ENCODE results near the gene ERAP2. TPM values are rescaled to one million over a fixed set of nuclear protein-coding genes. Genes with fewer than 3 reads are reported as not detected.

The ERAP2 gene
- total RNA-seq, 1 donor from 2014 or later = 51.3 TPM

DNA sequence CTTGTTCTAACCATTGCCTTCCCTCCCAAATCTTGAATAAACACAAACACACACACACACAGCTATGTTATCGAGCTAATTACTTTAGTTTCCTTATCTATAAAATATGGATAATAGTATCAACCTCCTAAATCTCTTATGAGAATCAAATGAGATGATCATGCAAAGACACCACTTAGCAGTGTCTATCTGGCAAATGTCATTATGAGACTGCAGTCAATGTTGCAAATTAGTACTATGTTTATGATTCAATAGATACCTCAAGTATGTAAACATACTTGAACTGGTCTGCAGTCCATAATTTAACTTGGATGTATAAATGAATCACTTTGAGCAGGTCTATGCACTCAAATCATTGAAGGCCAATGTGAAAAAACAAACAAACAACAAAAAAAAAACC is 22.2 kb upstream of the ERAP2 start:
- Mint-ChIP-seq H3K4me1 (no peaks in the 10 kb centered on the region), H3K36me3 (ENCODE audit: low read depth) (no peaks in the 10 kb centered on the region), H3K27ac (no peak overlapping the region), H3K9me3 (peaks cover 2% of the 10 kb centered on the region), H3K27me3 (peaks cover 16% of the 10 kb centered on the region), H3K4me3 (no peak overlapping the region)
- no peak for DNase-seq
- intact Hi-C loops (cut with micrococcal nuclease) = no loop called here

DNA sequence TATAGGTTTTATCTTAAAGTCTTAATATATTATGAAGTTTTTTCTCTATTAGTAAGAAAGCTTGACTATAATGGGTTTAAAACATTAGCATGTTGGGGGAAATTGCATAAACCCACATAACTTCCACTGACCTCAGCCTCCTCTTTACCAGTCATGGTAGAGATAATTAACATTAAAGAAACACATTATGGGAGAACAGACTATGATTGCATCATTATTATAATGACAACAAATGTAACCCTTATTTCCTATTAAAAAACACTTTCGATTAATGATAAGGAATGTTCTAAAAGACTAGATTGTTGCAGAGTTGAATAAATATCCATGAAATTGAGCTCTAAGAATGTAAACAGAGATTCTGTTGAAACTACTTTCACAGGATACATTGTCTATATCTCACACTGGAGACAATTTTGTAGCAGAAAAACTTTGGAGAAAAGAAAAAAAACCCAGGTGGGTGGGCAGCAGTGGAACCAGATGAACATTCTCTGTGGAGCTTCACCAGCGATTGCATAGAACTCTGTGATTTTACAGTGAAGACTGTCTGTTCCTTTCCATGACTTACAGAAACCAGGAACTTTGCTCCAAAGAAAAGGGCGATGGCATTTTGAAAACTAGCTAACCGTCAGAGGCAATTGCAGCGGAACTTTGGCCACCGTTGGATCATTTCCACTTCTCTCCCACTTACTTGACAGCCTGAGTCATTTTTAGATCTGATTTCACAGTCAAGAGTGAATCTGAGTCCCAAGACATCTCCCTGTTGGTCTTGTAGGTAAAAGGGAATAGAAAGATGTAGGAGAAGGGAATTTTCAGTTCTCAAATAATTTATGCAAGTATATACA is 21.0 kb upstream of the ERAP2 start:
- Mint-ChIP-seq H3K4me3 (no peak overlapping the region), H3K9me3 (no peaks in the 10 kb centered on the region), H3K4me1 (no peaks in the 10 kb centered on the region), H3K27ac (no peak overlapping the region), H3K27me3 (peaks cover 8% of the 10 kb centered on the region), H3K36me3 (ENCODE audit: low read depth) (no peaks in the 10 kb centered on the region)
- intact Hi-C loops (cut with micrococcal nuclease) = no loop called here
- DNase-seq = no peak

DNA sequence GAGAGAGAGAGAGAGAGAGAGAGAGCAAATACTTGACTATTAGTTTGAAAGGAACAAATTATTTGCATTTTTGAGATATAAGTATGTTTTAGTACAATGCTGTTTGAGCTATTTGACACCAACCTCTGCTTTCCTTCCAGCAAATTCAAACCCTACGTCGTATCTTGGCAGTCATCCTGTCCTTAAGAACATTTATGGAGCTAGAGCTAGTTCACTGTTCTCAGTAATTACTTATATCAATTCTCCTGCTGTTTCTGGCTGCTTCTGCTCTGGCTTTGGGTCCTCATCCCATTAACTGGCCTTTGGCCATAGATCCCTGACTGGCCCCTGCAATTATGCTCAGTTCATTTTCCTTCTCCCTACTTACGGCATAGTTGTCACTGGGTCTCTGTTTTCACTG is 19.9 kb upstream of the ERAP2 start:
- intact Hi-C loops (cut with micrococcal nuclease) = no loop called here
- DNase-seq = no peak
- Mint-ChIP-seq H3K27me3 (peaks cover 8% of the 10 kb centered on the region), H3K4me1 (peaks cover 4% of the 10 kb centered on the region), H3K27ac (no peak overlapping the region), H3K4me3 (no peak overlapping the region), H3K36me3 (ENCODE audit: low read depth) (no peaks in the 10 kb centered on the region), H3K9me3 (no peaks in the 10 kb centered on the region)

DNA sequence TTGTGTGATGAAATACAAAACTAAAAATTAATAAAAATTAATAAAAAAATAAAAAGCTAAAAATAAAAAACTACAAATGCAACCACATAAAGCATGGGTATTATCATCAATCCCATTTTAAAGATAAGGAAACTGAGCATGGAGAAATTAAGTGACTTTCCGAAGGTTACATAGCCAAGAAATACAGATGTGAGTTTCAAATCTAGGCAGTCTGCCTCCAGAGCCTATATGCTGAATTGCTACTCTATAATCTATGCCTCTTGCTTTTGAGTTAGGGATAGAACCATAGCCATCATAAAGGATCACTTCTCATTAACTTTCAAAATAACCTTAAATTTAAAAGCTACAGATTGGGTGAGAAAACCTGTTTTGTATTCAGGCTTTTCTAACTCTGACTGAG is 18.8 kb upstream of the ERAP2 start:
- Mint-ChIP-seq H3K36me3 (ENCODE audit: low read depth) (no peaks in the 10 kb centered on the region), H3K27ac (no peak overlapping the region), H3K27me3 (peaks cover 5% of the 10 kb centered on the region), H3K4me1 (peaks cover 4% of the 10 kb centered on the region), H3K4me3 (no peak overlapping the region), H3K9me3 (no peaks in the 10 kb centered on the region)
- no peak for DNase-seq
- intact Hi-C loops (cut with micrococcal nuclease) = no loop called here

DNA sequence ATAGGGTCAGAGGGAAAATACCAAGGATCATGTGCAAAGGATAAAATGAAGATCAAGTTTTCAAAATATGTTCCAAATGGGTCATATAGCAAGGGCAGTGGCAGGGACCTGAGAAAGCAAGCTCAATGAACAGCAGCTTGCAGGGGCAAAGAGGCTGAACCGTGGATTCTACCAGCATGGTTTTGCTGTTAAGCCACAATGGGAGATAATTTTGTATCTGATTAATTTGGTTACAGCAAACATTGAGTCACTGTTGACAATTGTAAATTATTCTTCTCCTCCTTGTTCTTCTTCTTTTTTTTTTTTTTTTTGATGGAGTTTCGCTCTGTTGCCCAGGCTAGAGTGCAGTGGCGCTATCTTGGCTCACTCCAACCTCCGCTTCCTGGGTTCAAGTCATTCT is 18.4 kb upstream of the ERAP2 start:
- no peak for DNase-seq
- no peak overlapping the region for H3K27ac Mint-ChIP-seq
- H3K9me3 Mint-ChIP-seq = no peaks in the 10 kb centered on the region
- peaks cover 5% of the 10 kb centered on the region for H3K27me3 Mint-ChIP-seq
- no peak overlapping the region for H3K4me3 Mint-ChIP-seq
- intact Hi-C loops (cut with micrococcal nuclease) = no loop called here
- peaks cover 4% of the 10 kb centered on the region for H3K4me1 Mint-ChIP-seq
- no peaks in the 10 kb centered on the region for H3K36me3 Mint-ChIP-seq (ENCODE audit: low read depth)

DNA sequence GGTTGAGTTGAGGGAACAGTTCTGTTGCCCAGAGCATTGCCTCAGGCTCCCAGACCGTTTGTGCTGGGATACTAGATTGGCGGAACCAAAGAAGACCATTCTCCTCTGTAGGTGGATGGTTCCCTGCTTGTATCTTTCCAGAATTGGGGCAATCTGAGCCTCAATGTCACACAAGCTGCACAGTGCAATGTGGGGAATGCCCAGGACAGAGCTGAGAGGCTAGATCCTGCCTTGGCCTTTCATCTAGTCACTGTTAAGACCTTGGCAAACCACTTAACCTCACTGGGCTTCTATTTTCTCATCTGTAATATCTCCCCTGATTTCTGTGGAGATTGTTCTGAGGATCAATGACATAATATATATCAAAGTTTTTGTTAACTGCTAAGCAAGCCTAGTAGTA is 16.9 kb upstream of the ERAP2 start:
- H3K27ac Mint-ChIP-seq = no peak overlapping the region
- DNase-seq = no peak
- H3K27me3 Mint-ChIP-seq = peaks cover 2% of the 10 kb centered on the region
- no peaks in the 10 kb centered on the region for H3K9me3 Mint-ChIP-seq
- H3K4me1 Mint-ChIP-seq = peaks cover 16% of the 10 kb centered on the region
- intact Hi-C loops (cut with micrococcal nuclease) = no loop called here
- H3K36me3 Mint-ChIP-seq (ENCODE audit: low read depth) = no peaks in the 10 kb centered on the region
- no peak overlapping the region for H3K4me3 Mint-ChIP-seq

DNA sequence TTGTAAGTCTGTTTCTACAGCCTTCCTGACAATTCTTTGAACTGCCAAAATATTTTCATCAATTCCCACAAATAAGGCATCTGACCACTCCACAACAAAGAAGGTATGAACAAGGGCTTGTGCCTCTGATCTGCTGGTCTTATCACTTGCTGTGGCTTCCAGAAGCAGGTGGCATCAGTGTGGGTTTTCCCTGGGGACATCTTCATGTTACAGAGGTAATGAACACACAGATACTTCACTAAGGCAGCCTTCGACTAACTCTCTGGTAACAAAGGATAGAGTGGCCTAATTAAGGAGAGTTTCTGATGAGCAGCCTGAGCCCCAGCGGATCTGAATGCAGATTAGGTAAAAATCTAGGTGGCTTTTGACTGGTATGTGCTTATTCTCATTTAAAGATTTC is 15.2 kb upstream of the ERAP2 start:
- Mint-ChIP-seq H3K9me3 (no peaks in the 10 kb centered on the region), H3K27me3 (no peaks in the 10 kb centered on the region), H3K4me3 (no peak overlapping the region), H3K36me3 (ENCODE audit: low read depth) (no peaks in the 10 kb centered on the region), H3K27ac (no peak overlapping the region), H3K4me1 (peaks cover 18% of the 10 kb centered on the region)
- DNase-seq = no peak
- intact Hi-C loops (cut with micrococcal nuclease) = no loop called here

DNA sequence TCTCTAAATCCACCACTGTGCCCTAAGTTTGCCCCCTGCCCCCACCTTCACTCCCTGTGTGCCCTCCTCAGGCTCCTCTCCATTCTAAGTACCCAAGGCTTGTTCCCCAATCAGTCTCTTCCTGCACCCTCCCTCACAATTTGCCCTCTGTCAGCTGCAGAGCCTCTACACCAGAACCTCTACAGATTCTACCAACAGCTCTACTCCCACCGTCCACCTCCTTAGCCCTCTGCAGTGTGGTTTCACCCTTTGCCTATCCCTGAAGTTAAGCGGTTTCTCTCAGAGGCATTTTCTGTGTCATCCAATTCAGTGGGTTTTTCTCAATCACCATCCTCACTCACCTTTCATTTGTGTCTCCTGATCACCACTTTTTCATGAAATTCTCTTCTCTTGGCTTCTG is 13.2 kb upstream of the ERAP2 start:
- Mint-ChIP-seq H3K36me3 (ENCODE audit: low read depth) (no peaks in the 10 kb centered on the region), H3K27ac (peak overlapping the region; percentile 64), H3K4me3 (no peak overlapping the region), H3K27me3 (no peaks in the 10 kb centered on the region), H3K4me1 (peaks cover 18% of the 10 kb centered on the region), H3K9me3 (no peaks in the 10 kb centered on the region)
- DNase-seq = no peak
- intact Hi-C loops (cut with micrococcal nuclease) = no loop called here

DNA sequence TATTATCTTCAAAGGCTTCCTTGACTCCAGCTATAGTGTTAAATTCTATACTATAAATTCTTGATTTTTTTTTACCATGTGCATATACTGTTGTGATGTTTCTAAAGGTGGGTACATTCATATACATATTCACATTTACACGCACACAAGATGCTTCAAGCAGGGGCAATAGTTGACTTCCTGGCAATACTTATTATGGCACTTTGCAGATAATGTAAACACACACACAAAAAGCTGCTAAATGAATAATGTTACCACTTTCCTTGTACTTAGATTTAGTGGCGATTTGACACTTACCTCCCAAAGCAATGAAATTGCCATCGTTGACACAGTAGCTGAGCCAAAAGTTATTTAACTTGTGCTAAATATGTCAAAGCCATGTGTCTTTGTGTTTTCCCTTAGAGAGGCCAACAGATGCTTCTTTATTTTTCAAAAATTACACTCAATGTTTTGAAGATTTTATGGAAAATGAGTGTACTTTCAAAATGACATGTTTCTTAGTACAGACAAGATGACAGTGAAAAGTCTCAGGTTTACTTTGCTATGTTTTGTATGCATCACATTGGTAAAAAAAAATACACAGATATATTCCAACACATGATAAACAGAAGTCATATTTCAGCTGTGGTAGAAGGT is 12.2 kb upstream of the ERAP2 start:
- Mint-ChIP-seq H3K36me3 (ENCODE audit: low read depth) (no peaks in the 10 kb centered on the region), H3K9me3 (no peaks in the 10 kb centered on the region), H3K4me1 (peaks cover 22% of the 10 kb centered on the region), H3K27me3 (no peaks in the 10 kb centered on the region), H3K27ac (no peak overlapping the region), H3K4me3 (no peak overlapping the region)
- DNase-seq = no peak
- intact Hi-C loops (cut with micrococcal nuclease) = no loop called here

DNA sequence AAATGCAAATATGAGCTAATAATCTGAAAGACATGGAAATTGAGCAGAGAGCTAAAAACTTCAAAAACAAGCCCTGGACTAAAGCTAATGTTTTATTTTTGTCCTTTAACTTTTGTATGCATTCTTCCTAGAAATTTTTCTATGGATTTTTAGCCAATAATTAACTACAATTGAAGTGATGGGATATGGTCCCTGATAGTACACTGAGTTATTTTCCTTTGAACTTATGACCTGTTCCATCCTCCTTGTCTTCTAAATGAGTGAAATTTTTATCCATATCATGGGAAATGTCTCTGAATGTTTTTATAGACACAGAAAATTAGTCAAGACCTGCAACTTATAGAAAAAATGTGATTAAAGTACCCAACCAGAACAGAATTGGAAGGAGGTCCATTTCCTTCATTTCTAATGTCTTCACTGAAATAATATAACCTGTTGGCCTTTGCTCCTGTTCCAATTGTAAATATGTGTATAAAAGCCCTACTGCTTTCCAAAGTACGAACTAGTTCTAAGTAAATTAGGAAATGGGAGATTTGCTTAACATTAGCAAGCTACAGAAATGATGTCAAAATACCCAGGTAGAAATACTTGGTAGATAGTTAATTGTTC is 11.3 kb upstream of the ERAP2 start:
- intact Hi-C loops (cut with micrococcal nuclease) = loop anchor here (5.0 kb wide), 3 partner anchors 132 to 277 kb away; partner anchors contain the start of gene LIX1
- H3K27ac Mint-ChIP-seq = no peak overlapping the region
- H3K9me3 Mint-ChIP-seq = no peaks in the 10 kb centered on the region
- no peak for DNase-seq
- H3K27me3 Mint-ChIP-seq = no peaks in the 10 kb centered on the region
- H3K36me3 Mint-ChIP-seq (ENCODE audit: low read depth) = no peaks in the 10 kb centered on the region
- H3K4me3 Mint-ChIP-seq = no peak overlapping the region
- H3K4me1 Mint-ChIP-seq = peaks cover 32% of the 10 kb centered on the region

DNA sequence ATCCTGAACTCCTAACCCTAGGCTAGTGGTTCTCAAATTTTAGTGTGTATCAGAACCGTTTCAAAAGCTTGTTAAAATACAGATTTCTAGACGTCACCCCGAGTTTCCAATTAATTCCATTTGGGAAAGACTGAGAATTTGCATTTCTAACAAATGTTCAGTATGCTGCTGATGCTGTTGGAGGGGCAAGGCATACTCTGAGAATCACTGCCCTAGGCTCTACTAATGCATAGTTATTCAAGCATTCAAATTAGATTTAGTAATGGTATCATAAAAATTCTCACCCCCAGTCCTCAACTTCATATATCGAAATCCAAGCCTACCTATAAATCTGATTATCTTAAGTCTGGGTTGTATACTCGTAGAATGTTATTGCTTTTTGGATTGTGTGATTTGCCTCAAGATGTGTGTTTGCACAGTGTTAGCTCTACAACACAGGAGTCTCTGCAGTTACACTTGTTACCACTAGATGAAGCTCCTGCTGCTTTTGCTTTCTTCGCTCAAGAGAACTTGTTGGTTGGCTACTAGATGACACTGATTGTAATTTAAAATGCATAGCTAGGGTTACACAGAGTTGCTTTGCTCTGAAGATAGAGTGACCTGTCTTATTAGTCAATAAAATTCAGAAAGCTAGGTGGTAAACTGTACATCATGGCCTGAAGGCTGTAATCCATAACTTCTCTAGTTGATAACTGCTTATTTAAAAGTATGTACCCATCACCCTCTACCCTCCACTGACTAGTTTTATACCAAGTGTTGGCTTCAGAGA is 7.5 kb upstream of the ERAP2 start:
- Mint-ChIP-seq H3K27ac (peak overlapping the region; percentile 13), H3K36me3 (ENCODE audit: low read depth) (no peaks in the 10 kb centered on the region), H3K4me3 (no peak overlapping the region), H3K9me3 (no peaks in the 10 kb centered on the region), H3K27me3 (no peaks in the 10 kb centered on the region), H3K4me1 (peaks cover 54% of the 10 kb centered on the region)
- intact Hi-C loops (cut with micrococcal nuclease) = loop anchor here (1.0 to 5.0 kb wide), 6 partner anchors 9 to 295 kb away; partner anchors contain the start of gene LIX1
- peak; percentile 84 for DNase-seq

DNA sequence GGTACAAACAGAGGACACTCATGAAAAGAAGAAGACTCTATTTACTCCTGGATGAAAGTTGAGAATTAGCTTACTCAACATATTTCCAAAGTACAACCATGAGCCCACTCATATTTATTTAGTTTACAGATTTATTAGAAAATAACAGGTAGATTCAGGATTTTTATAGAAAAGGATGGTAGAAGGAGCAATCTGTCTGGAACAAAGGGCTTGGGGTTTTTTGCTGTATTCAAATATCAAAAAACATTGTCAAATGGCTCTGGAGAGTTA is 7.0 kb upstream of the ERAP2 start:
- DNase-seq = no peak
- Mint-ChIP-seq H3K27me3 (no peaks in the 10 kb centered on the region), H3K36me3 (ENCODE audit: low read depth) (no peaks in the 10 kb centered on the region), H3K4me1 (peaks cover 52% of the 10 kb centered on the region), H3K9me3 (no peaks in the 10 kb centered on the region), H3K27ac (peak overlapping the region; percentile 13), H3K4me3 (no peak overlapping the region)
- intact Hi-C loops (cut with micrococcal nuclease) = loop anchor here (1.0 to 5.0 kb wide), 6 partner anchors 8 to 294 kb away; partner anchors contain the start of gene LIX1

DNA sequence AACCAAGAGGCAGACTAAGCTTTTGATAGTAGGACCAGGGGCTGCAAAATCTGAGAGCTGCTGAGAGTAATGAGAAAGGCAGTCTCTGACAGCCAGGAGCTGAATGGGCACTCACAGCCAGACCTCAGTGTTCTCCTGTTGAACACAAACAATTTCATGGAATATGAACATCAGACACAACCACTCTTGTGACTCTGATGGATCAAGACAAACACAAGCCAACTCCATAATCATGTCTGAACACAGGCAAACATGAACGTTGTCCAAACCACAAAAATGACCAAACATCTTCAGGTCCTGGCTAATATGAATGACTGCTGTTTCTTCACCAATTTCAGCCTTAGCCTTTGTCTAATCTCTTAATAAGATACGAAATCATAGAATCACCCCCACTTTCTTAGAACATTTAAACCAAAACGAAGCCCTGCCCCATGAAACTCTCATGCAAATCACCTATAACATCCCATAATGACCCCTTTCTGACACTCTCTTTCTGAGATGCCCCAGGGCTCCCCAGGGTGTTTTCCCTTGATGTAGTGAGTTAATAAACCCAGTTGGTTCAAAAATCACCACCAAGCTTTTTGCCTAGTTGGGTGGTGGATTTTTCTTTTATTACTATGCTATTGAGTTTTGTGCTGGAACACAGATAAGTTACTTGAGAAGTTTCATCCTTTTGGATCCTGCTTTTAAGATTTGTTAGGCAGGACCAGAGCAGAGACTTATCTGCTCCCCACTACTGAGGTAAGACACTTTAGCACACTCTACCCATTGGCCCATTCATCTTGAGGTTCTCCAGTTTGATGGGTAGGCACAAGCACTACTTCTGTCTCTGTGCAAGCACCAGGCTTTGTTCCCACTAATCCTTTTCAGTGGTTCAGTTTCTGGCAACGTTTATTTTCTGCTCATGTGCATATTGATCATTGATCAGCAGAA is 5.9 kb upstream of the ERAP2 start:
- H3K36me3 Mint-ChIP-seq (ENCODE audit: low read depth) = no peaks in the 10 kb centered on the region
- H3K4me1 Mint-ChIP-seq = peaks cover 60% of the 10 kb centered on the region
- H3K27me3 Mint-ChIP-seq = no peaks in the 10 kb centered on the region
- H3K27ac Mint-ChIP-seq = peak overlapping the region; percentile 83
- H3K9me3 Mint-ChIP-seq = no peaks in the 10 kb centered on the region
- DNase-seq = no peak
- intact Hi-C loops (cut with micrococcal nuclease) = loop anchor here (1.0 to 2.0 kb wide), 5 partner anchors 23 to 224 kb away; no protein-coding TSS in a partner anchor
- H3K4me3 Mint-ChIP-seq = peak overlapping the region; percentile 59

Measured in activated CD4-positive, alpha-beta T cell treated with anti-CD3 and anti-CD28 coated beads, Interleukin-2, amount 10 ng/mL, durations not matched to agents 24 days and 14 days (primary cell).